CD4-positive, alpha-beta memory T cell (primary cell): ENCODE measurements around the gene DDX4. TPM values are rescaled to one million over a fixed set of nuclear protein-coding genes. Genes with fewer than 3 reads are reported as not detected.
"Not testable (repeated sequence)": the region's sequence is repeated elsewhere in the genome, so short reads cannot be mapped to it uniquely, and the experiment has no call there.

Source experiments
- CTCF ChIA-PET: fragments of 350-600 bp; sonication (Branson Sonifier 250); formaldehyde crosslinking; loops from one replicate; lab custom pipeline; 2021; ENCODE audit warnings: inconsistent platforms; ENCODE audit not compliant: partially characterized antibody; lab: Charles Lee
- POLR2A ChIA-PET: fragments of 350-600 bp; sonication (Branson Sonifier 250); formaldehyde crosslinking; loops from one replicate; lab custom pipeline; 2021; ENCODE audit not compliant: partially characterized antibody; lab: Charles Lee
- DNase-seq, 5 donors: peaks; one replicate each; pipeline versions ENCODE4 v3.0.0 to v3.0.0-alpha.2; 2020 to 2022; ENCODE audit warnings: mixed read lengths in 1 of 5
- H3K27ac ChIP-seq: one replicate; pipeline ENCODE4 v1.7.0; 2013; ENCODE audit warnings: low read depth, low read length
- H3K27me3 ChIP-seq: 2 replicates; pipeline ENCODE4 v1.7.0; 2013; ENCODE audit warnings: mild to moderate bottlenecking, low read length, moderate library complexity; ENCODE audit not compliant: insufficient read depth
- H3K36me3 ChIP-seq: 2 replicates; pipeline ENCODE4 v1.7.0; 2013; ENCODE audit warnings: mild to moderate bottlenecking, low read length, moderate library complexity; ENCODE audit not compliant: insufficient read depth
- H3K4me1 ChIP-seq: 2 replicates; pipeline ENCODE4 v1.7.0; 2013; ENCODE audit warnings: mild to moderate bottlenecking, low read length, moderate library complexity; ENCODE audit not compliant: insufficient read depth
- H3K4me3 ChIP-seq, 2 donors: one replicate each; pipeline ENCODE4 v1.7.0; 2013; ENCODE audit warnings: low read length in 2 of 2, mild to moderate bottlenecking in 1 of 2
- H3K9me3 ChIP-seq, 2 donors: one replicate each; pipeline ENCODE4 v1.7.0; 2013; ENCODE audit warnings: low read length in 2 of 2, control low read depth in 1 of 2; ENCODE audit not compliant: control insufficient read depth in 1 of 2
- H3K27ac Mint-ChIP-seq, 7 donors: one replicate each; pipeline ENCODE4 v1.8.0; 2020 to 2021; ENCODE audit warnings: mixed read lengths in 7 of 7, mild to moderate bottlenecking in 6 of 7, inconsistent platforms in 3 of 7, moderate library complexity in 3 of 7
- H3K27me3 Mint-ChIP-seq, 2 donors: one replicate each; pipeline ENCODE4 v1.8.0; 2020 to 2021; ENCODE audit warnings: mixed read lengths in 2 of 2
- H3K36me3 Mint-ChIP-seq, 2 donors: one replicate each; pipeline ENCODE4 v1.8.0; 2020 to 2021; ENCODE audit warnings: mixed read lengths in 2 of 2, inconsistent platforms in 1 of 2, mild to moderate bottlenecking in 1 of 2
- H3K4me1 Mint-ChIP-seq, 4 donors: one replicate each; pipeline ENCODE4 v1.8.0; 2020 to 2021; ENCODE audit warnings: mixed read lengths in 4 of 4, mild to moderate bottlenecking in 1 of 4
- H3K4me3 Mint-ChIP-seq, 8 donors: one replicate each; pipeline ENCODE4 v1.8.0; 2020 to 2021; ENCODE audit warnings: mixed read lengths in 8 of 8, mild to moderate bottlenecking in 7 of 8, moderate library complexity in 6 of 8, inconsistent platforms in 3 of 8
- H3K9me3 Mint-ChIP-seq, 8 donors: one replicate each; pipeline ENCODE4 v1.8.0; 2020 to 2021; ENCODE audit warnings: mixed read lengths in 8 of 8, mild to moderate bottlenecking in 5 of 8, inconsistent platforms in 3 of 8, moderate library complexity in 1 of 8
- intact Hi-C: fragments of 100-400 bp; cut with micrococcal nuclease; formaldehyde crosslinking; loops from one replicate; pipeline ENCODE4 v1.15.1; 2023
- polyA plus RNA-seq, 2 donors: library from polyadenylated mRNA; unstranded; fragments of 300-500 nt; fragmentation: Illumina TruSeq; gene quantifications; one replicate each; pipeline ENCODE4 v1.2.3, GENCODE V29; 2021
- total RNA-seq, 2 experiments: library from RNA; stranded (reverse); gene quantifications; one replicate each; pipeline ENCODE4 v1.2.3, GENCODE V29; 2021

DDX4 gene
- total and polyA plus RNA-seq, 4 experiments from 2014 or later: not detected

DNA sequence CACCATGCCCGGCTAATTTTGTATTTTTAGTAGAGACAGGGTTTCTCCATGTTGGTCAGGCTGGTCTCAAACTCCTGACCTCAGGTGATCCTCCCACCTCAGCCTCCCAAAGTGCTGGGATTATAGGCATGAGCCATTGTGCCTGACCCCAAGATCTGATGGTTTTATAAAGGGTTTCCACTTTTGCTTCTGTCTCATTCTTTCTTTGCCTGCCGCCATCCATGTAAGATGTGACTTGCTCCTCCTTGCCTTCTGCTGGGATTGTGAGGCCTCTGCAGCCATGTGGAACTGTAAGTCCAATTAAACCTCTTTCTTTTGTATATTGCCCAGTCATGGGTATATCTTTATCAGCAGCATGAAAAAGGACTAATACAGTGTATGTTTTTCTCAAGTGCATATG lies 18.8 kb upstream of the DDX4 start:
- H3K9me3 Mint-ChIP-seq: peaks cover 0 to 16% (median 4%) of the 10 kb centered on the region in 8 donors
- H3K4me3 ChIP-seq, H3K4me1 ChIP-seq, H3K27ac ChIP-seq, H3K27ac Mint-ChIP-seq, intact Hi-C loops, H3K4me3 Mint-ChIP-seq, CTCF ChIA-PET, H3K27me3 Mint-ChIP-seq, H3K27me3 ChIP-seq, DNase-seq, H3K36me3 Mint-ChIP-seq, H3K36me3 ChIP-seq, POLR2A ChIA-PET, H3K9me3 ChIP-seq, H3K4me1 Mint-ChIP-seq: not testable (repeated sequence)

DNA sequence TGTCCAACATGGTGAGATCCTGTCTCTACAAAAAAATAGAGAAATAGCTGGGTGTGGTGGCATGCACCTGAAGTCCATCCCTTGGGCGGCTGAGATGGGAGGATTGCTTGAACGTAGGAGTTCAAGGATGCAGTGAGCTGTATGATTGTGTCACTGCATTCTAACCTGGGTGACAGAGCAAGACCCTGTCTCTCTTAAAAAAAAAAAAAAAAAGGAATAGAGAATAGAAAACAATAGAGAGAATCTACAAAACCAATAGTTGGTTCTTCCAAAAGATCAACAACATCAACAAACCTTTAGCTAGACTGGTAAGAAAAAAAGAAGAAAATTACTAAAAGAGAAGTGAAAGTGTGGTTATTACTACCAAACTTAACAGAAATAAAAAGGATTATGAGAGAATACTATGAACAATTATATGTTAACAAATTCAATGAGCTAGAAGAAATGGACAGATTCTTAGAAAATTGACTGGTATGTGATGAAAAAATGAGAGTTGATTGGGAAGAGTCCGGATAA lies 17.6 kb upstream of the DDX4 start:
- no peak for DNase-seq
- H3K27ac ChIP-seq: no peak overlapping the region
- POLR2A ChIA-PET: no interaction called here

DNA sequence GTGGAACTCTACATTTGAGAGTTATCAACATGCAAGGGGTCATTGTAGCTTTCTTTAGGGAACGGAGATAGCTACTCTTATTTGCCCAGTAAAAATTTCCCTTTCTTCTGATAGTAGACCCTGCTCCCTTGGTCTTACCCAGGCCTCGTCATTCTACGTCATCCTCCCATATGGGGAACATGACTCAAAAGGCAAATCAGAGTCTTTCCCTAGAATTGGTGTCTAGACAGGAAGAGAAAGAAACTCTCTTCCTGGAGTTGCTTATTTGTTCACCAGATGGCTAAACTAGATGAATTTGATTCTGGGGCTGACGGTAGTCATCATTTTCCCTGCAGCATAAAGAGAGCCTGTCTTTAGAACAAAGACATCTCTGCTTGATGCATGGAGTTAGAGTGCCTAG lies 13.6 kb upstream of the DDX4 start:
- Histone ChIP-seq H3K36me3 (no peaks in the 10 kb centered on the region), H3K4me3 (no peak overlapping the region), H3K27ac (no peak overlapping the region), H3K9me3 (no peaks in the 10 kb centered on the region), H3K4me1 (no peaks in the 10 kb centered on the region), H3K27me3 (no peaks in the 10 kb centered on the region)
- Mint-ChIP-seq H3K4me3 (no peak overlapping the region), H3K27ac (no peak overlapping the region), H3K4me1 (no peaks in the 10 kb centered on the region), H3K9me3 (peaks cover 0 to 1% (median 0%) of the 10 kb centered on the region in 8 donors), H3K36me3 (no peaks in the 10 kb centered on the region), H3K27me3 (peaks cover 0 to 2% of the 10 kb centered on the region in 2 donors)
- CTCF ChIA-PET: no interaction called here
- DNase-seq: no peak
- intact Hi-C loops: no loop called here
- POLR2A ChIA-PET: no interaction called here

More for the DNA sequence above, 17.6 kb upstream of the DDX4 start:
- H3K4me1 ChIP-seq: no peaks in the 10 kb centered on the region
- H3K36me3 Mint-ChIP-seq: peaks cover 0 to 2% of the 10 kb centered on the region in 2 donors
- H3K4me1 Mint-ChIP-seq: no peaks in the 10 kb centered on the region
- H3K4me3 Mint-ChIP-seq: no peak overlapping the region
- peaks cover 3 to 5% of the 10 kb centered on the region in 2 donors for H3K27me3 Mint-ChIP-seq
- no peak overlapping the region for H3K4me3 ChIP-seq
- CTCF ChIA-PET: interaction anchor here (0.7 kb wide), 1 partner anchor 227 kb away, joined by 3 read pairs; no protein-coding TSS in a partner anchor
- peaks cover 0 to 16% (median 3%) of the 10 kb centered on the region in 8 donors for H3K9me3 Mint-ChIP-seq
- H3K27me3 ChIP-seq: no peaks in the 10 kb centered on the region
- no peak overlapping the region for H3K27ac Mint-ChIP-seq
- H3K9me3 ChIP-seq: no peaks in the 10 kb centered on the region
- H3K36me3 ChIP-seq: no peaks in the 10 kb centered on the region
- intact Hi-C loops: no loop called here

DNA sequence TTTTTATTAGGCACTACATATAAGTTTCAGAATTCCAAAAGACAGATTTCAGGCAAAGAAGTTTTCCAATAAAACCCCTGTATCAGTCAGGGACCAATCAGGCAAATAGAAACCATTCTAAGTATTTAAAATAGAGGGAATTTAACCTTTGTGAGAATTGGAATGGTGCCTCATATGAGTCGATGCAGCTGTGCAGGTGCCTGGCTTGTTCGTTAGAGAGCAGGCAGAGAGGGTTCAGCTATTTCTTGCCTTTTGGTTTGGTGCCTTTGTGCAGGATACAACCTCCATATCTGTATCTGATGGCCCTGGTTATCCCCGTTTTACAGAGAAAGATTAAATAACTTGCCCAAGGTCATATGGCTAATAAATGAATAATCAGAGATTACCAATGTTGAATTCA lies 6.0 kb upstream of the DDX4 start:
- Histone ChIP-seq H3K27ac (no peak overlapping the region), H3K9me3 (no peaks in the 10 kb centered on the region), H3K36me3 (no peaks in the 10 kb centered on the region), H3K4me3 (no peak overlapping the region), H3K27me3 (no peaks in the 10 kb centered on the region), H3K4me1 (no peaks in the 10 kb centered on the region)
- no peaks in the 10 kb centered on the region for H3K9me3 Mint-ChIP-seq
- no peaks in the 10 kb centered on the region for H3K36me3 Mint-ChIP-seq
- intact Hi-C loops: no loop called here
- no peak overlapping the region for H3K27ac Mint-ChIP-seq
- ChIA-PET CTCF (no interaction called here), POLR2A (no interaction called here)
- H3K4me3 Mint-ChIP-seq: no peak overlapping the region
- H3K4me1 Mint-ChIP-seq: no peaks in the 10 kb centered on the region
- DNase-seq: no peak
- no peaks in the 10 kb centered on the region for H3K27me3 Mint-ChIP-seq

DNA sequence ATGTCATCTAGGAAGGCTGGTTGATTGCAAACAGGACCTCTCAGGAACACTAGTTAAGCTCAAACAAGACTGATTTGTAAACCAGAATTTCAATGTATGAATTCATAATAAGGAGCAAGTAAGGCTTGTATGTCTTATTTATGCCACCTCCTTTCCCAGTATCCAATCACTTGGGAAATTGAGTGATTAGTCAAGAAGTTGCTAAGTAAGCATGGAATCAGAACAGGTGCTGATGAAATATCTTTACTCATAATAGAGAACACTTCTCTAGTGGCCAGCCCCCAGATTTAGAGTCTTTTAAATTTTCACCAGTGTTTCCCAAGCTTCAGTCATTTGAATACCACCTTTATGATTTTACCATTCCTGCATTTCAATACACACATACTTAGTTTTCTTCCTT lies 5.3 kb upstream of the DDX4 start:
- H3K9me3 Mint-ChIP-seq: no peaks in the 10 kb centered on the region
- Histone ChIP-seq H3K4me3 (no peak overlapping the region), H3K4me1 (no peaks in the 10 kb centered on the region), H3K27me3 (no peaks in the 10 kb centered on the region), H3K27ac (no peak overlapping the region), H3K9me3 (no peaks in the 10 kb centered on the region), H3K36me3 (no peaks in the 10 kb centered on the region)
- H3K36me3 Mint-ChIP-seq: no peaks in the 10 kb centered on the region
- ChIA-PET POLR2A (no interaction called here), CTCF (no interaction called here)
- H3K27ac Mint-ChIP-seq: no peak overlapping the region
- intact Hi-C loops: no loop called here
- no peaks in the 10 kb centered on the region for H3K27me3 Mint-ChIP-seq
- H3K4me1 Mint-ChIP-seq: no peaks in the 10 kb centered on the region
- H3K4me3 Mint-ChIP-seq: no peak overlapping the region
- no peak for DNase-seq

DNA sequence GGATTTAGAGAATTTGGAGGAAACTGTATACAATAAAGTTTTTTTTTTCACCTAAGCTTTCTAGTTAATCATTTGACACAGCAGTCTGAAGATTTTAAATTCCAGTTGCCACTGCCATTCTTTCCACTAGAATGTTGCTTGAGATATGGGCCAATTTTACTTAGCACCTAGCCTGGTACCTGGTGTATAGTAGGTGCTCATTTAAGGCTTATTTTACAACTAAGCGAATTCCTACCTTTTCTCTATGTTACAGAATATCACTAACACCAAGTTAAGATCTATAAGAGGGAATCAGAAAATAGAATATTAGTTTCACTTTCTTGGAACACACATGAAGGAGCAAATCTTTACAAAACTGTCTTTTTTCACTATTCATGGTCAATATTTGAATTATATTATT lies 3.2 kb upstream of the DDX4 start:
- no peaks in the 10 kb centered on the region for H3K36me3 Mint-ChIP-seq
- H3K27ac Mint-ChIP-seq: no peak overlapping the region
- no peaks in the 10 kb centered on the region for H3K9me3 ChIP-seq
- no peak overlapping the region for H3K4me3 ChIP-seq
- no peaks in the 10 kb centered on the region for H3K36me3 ChIP-seq
- no peaks in the 10 kb centered on the region for H3K4me1 Mint-ChIP-seq
- no peaks in the 10 kb centered on the region for H3K27me3 Mint-ChIP-seq
- CTCF ChIA-PET: no interaction called here
- H3K27me3 ChIP-seq: no peaks in the 10 kb centered on the region
- H3K4me3 Mint-ChIP-seq: no peak overlapping the region
- POLR2A ChIA-PET: no interaction called here
- intact Hi-C loops: no loop called here
- H3K9me3 Mint-ChIP-seq: no peaks in the 10 kb centered on the region
- DNase-seq: no peak
- no peak overlapping the region for H3K27ac ChIP-seq
- no peaks in the 10 kb centered on the region for H3K4me1 ChIP-seq

DNA sequence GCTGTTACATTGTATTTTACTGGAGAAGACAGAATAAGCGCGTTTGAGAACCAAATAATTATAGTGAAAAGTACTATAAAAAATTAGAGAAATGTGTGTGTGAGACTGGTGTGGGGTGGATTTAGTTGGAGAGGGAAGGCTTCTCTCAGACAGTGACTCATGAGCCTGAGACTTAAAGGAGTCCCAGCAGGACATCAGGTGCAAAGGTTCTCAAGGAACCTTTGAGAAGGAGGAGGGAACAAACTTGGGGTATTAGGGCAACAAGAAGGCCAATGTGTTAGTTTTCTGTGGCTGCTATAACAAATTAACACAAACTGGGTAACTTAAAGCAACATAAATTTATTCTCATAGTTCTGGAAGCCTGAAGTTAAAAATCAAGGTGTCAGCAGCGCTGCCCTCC lies 4.9 kb downstream of the DDX4 start:
- no peak for DNase-seq
- H3K4me3 ChIP-seq: no peak overlapping the region
- ChIA-PET CTCF (no interaction called here), POLR2A (no interaction called here)
- no peaks in the 10 kb centered on the region for H3K9me3 ChIP-seq
- no peaks in the 10 kb centered on the region for H3K4me1 ChIP-seq
- intact Hi-C loops: no loop called here
- Mint-ChIP-seq H3K4me1 (no peaks in the 10 kb centered on the region), H3K4me3 (no peak overlapping the region), H3K27me3 (peaks cover 2 to 3% of the 10 kb centered on the region in 2 donors), H3K9me3 (no peaks in the 10 kb centered on the region), H3K27ac (no peak overlapping the region), H3K36me3 (no peaks in the 10 kb centered on the region)
- H3K27me3 ChIP-seq: no peaks in the 10 kb centered on the region
- H3K36me3 ChIP-seq: no peaks in the 10 kb centered on the region
- H3K27ac ChIP-seq: no peak overlapping the region
